ENCODE results near the gene TLDC2. TPM values are rescaled to one million over a fixed set of nuclear protein-coding genes. Genes with fewer than 3 reads are reported as not detected.

The TLDC2 gene
- total RNA-seq, result 0.13 and 0.19 TPM in 2 replicates

GRCh38 chr20:36875702-36876472, at the start of gene TLDC2:
TLDC2 (plus strand) TSS chr20:36876138; CDS start chr20:36876175, 37 bp downstream.

Other genes starting within 250 kb of the TLDC2 start
- not detected in 2 replicates for gene SLA2, start 229.9 kb upstream of the TLDC2 start, total RNA-seq
- gene NDRG3, start 130.0 kb upstream of the TLDC2 start, total RNA-seq, result 21.1 and 36.2 TPM in 2 replicates
- gene DSN1, start 102.4 kb upstream of the TLDC2 start, total RNA-seq, result 12.9 and 18.5 TPM in 2 replicates
- 21.9 and 26.0 TPM in 2 replicates for gene SAMHD1, start 75.6 kb downstream of the TLDC2 start, total RNA-seq
- gene RBL1, start 219.9 kb downstream of the TLDC2 start, total RNA-seq, result 8.6 and 12.4 TPM in 2 replicates